ENCODE data around the gene NOX5. TPM values are rescaled to one million over a fixed set of nuclear protein-coding genes. Genes with fewer than 3 reads are reported as not detected.

The NOX5 gene
- total RNA-seq, 4 donors from 2014 or later, result 1.6 TPM; not detected in 3

- 82% methylated on average over 4 of the region's 4 CpGs for WGBS
- Histone ChIP-seq H3K9me3 (no peaks in the 10 kb centered on the region), H3K27ac (no peak overlapping the region), H3K36me3 (no peaks in the 10 kb centered on the region), H3K27me3 (peaks cover 27% of the 10 kb centered on the region), H3K4me3 (no peak overlapping the region), H3K4me1 (no peaks in the 10 kb centered on the region)
- TF ChIP-seq EP300 (IDR thresholded peaks at IDR 0.05) (no peak), POLR2A (IDR thresholded peaks at IDR 0.05) (no peak), POLR2AphosphoS5 (IDR thresholded peaks at IDR 0.05) (no peak)
- DNase-seq (ENCODE audit: low spot score in 2 of 2), result no peak
Observed at GRCh38 chr15:68981941-68982340, 32.6 kb upstream of the NOX5 start.

- TF ChIP-seq CTCF (IDR thresholded peaks at IDR 0.05), result no peak
- TF ChIP-seq EP300 (IDR thresholded peaks at IDR 0.05), result no peak
- no peak for TF ChIP-seq POLR2A (IDR thresholded peaks at IDR 0.05)
- no peak for TF ChIP-seq POLR2AphosphoS5 (IDR thresholded peaks at IDR 0.05)
- no peaks in the 10 kb centered on the region for H3K4me1 ChIP-seq
- H3K36me3 ChIP-seq, result no peaks in the 10 kb centered on the region
- peaks cover 27% of the 10 kb centered on the region for H3K27me3 ChIP-seq
- H3K27ac ChIP-seq, result no peak overlapping the region
- no peak for DNase-seq (ENCODE audit: low spot score in 2 of 2)
- WGBS, result 92% methylated on average over 6 of the region's 6 CpGs
- H3K4me3 ChIP-seq, result no peak overlapping the region
- no peaks in the 10 kb centered on the region for H3K9me3 ChIP-seq
Observed at GRCh38 chr15:68982976-68983563, 31.4 kb upstream of the NOX5 start.

DNA sequence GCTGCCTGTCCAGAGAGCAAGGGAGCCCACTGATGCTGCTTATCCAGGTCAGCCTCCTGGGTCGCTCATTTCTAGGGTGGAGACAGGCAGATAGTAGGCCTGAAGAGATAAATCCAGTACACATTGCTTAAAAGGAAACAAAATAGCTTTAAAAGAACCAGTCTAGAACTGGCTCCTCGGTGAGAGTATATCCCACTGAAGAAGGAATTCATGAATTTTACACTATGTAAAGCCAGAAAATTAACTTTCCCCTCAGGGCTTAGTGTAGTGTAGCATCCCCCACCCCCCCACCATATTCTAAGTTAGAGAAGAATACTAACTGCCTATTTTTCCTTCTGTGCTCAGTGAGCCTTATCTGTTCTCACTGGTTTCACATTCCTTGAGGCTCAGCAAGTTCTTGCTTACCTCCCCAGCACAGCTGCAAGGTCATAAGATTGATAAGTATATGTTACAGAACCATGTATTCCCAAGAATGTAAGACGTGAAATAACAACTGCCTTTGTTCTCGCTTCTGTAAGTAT, 30.5 kb upstream of the NOX5 start:
- WGBS, result 70% methylated on average over 4 of the region's 4 CpGs
- Histone ChIP-seq H3K4me1 (no peaks in the 10 kb centered on the region), H3K36me3 (no peaks in the 10 kb centered on the region), H3K9me3 (no peaks in the 10 kb centered on the region), H3K27ac (no peak overlapping the region), H3K4me3 (no peak overlapping the region), H3K27me3 (peaks cover 30% of the 10 kb centered on the region)
- TF ChIP-seq POLR2A (IDR thresholded peaks at IDR 0.05) (no peak), EP300 (IDR thresholded peaks at IDR 0.05) (no peak), CTCF (IDR thresholded peaks at IDR 0.05) (no peak), POLR2AphosphoS5 (IDR thresholded peaks at IDR 0.05) (no peak)
- no peak for DNase-seq (ENCODE audit: low spot score in 2 of 2)

- peaks cover 30% of the 10 kb centered on the region for H3K27me3 ChIP-seq
- no peak for DNase-seq (ENCODE audit: low spot score in 2 of 2)
- TF ChIP-seq POLR2AphosphoS5 (IDR thresholded peaks at IDR 0.05), result no peak
- TF ChIP-seq CTCF (IDR thresholded peaks at IDR 0.05), result no peak
- no peak for TF ChIP-seq POLR2A (IDR thresholded peaks at IDR 0.05)
- TF ChIP-seq EP300 (IDR thresholded peaks at IDR 0.05), result no peak
- no peaks in the 10 kb centered on the region for H3K9me3 ChIP-seq
- no peaks in the 10 kb centered on the region for H3K4me1 ChIP-seq
- H3K4me3 ChIP-seq, result no peak overlapping the region
- no peaks in the 10 kb centered on the region for H3K36me3 ChIP-seq
- WGBS, result 95% methylated on average over 3 of the region's 3 CpGs
- H3K27ac ChIP-seq, result no peak overlapping the region
Observed at GRCh38 chr15:68984586-68984985, 29.9 kb upstream of the NOX5 start.

DNA sequence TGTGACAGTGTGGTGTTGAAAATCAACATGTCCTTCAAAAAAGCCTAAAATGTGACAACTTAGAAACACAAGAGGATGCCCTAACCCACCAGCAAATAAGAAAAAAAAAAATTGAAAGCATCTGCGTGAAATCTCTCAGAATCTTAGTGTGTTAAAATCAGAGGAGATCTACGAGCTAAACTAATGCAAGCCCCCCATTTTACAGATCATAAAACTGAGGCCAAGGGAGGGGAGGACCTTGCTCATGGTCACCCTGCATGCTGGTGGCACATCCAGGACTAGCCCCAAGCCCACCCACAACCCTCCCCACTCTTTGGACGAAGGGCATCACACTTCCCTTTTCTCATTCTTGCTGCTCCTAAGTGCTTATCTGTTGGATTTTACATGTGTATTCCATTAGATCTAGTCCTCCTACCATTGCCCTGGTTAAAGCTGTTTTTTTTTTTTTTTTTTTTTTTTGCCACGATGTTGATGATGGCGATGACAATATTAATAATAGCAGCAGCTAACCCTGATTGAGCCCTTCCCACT, 29.1 kb upstream of the NOX5 start:
- no peak for TF ChIP-seq POLR2AphosphoS5 (IDR thresholded peaks at IDR 0.05)
- no peak for TF ChIP-seq CTCF (IDR thresholded peaks at IDR 0.05)
- no peak for TF ChIP-seq EP300 (IDR thresholded peaks at IDR 0.05)
- no peak for TF ChIP-seq POLR2A (IDR thresholded peaks at IDR 0.05)
- no peak for DNase-seq (ENCODE audit: low spot score in 2 of 2)
- H3K36me3 ChIP-seq, result no peaks in the 10 kb centered on the region
- WGBS, result 85% methylated on average over 5 of the region's 5 CpGs
- no peak overlapping the region for H3K27ac ChIP-seq
- H3K4me1 ChIP-seq, result no peaks in the 10 kb centered on the region
- no peak overlapping the region for H3K4me3 ChIP-seq
- H3K9me3 ChIP-seq, result no peaks in the 10 kb centered on the region
- peaks cover 23% of the 10 kb centered on the region for H3K27me3 ChIP-seq
